GM18951 (cell line): ENCODE measurements around the gene FGGY.
"Not testable (repeated sequence)": the region's sequence is repeated elsewhere in the genome, so short reads cannot be mapped to it uniquely, and the experiment has no call there.

Experiments used
- POLR2A ChIP-seq: IDR thresholded peaks from 4 replicates; pipeline ENCODE4 v1.6.1; 2011; ENCODE audit warnings: mild to moderate bottlenecking; ENCODE audit not compliant: insufficient read length, insufficient read depth; ENCODE audit errors: extremely low read depth
- in situ Hi-C: fragments of 300-500 bp; cut with MboI; formaldehyde crosslinking; loops from one replicate; pipeline ENCODE4 v1.12.0; 2022; ENCODE audit warnings: low sequenced_read_pairs, mixed read lengths, inconsistent platforms; ENCODE audit not compliant: unreplicated experiment

Gene FGGY

DNA sequence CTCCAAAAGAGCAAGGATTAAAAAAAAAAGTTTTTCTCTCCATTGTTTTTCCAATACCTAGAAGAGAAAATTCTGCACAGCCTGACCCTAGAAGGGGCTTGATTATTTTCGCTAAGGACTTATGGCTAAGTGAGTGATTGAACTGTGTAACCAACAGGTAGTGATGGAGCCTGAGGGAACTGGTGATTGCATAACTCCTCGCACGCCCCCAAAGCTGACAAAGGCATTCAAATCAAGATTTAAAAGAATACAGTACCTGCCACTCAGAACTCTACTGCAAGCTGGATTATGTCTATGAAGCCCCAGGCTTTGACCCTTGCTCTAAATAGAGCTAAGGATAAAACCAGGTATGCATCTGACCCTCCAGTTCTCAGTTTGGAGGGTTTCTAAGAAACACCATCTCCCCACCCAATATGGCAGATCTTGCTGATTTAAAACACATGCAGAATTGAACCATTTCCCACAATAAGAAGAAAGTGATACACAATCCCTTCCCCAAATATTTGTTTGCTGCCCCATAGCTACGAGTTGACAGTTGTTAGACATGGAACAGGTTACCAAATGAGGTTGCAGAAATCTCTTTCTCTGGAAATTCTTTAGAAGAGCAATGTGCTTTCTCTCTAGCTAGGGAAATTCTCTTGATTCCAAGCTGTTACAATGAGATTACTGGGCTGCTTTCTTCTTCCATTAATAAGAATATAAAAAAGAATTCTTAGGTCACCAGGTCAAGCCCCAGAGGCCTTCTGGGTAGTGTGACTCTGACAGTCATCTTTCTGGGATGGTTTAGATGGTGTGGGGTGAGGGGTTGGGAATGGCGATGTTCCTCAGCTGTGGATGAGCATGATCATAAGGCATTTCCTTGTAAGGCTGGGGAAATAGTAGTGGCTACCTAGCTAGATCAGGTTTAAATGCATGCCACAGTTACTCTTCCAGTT, 35.1 kb downstream of the FGGY start:
- TF ChIP-seq POLR2A, result no peak
- in situ Hi-C loops, result no loop called here

GRCh38 chr1:59332983-59333382, 36.1 kb downstream of the FGGY start:
- TF ChIP-seq POLR2A, result no peak
- in situ Hi-C loops, result no loop called here

GRCh38 chr1:59333626-59334277, 36.9 kb downstream of the FGGY start:
- no peak for TF ChIP-seq POLR2A

GRCh38 chr1:59340411-59341307, 43.8 kb downstream of the FGGY start:
- in situ Hi-C loops, result no loop called here
- no peak for TF ChIP-seq POLR2A

More at GRCh38 chr1:59333626-59334277, 36.9 kb downstream of the FGGY start:
- in situ Hi-C loops, result no loop called here

- no peak for TF ChIP-seq POLR2A
- in situ Hi-C loops, result no loop called here
These were observed 46.1 kb downstream of the FGGY start for GRCh38 chr1:59342801-59343575.

DNA sequence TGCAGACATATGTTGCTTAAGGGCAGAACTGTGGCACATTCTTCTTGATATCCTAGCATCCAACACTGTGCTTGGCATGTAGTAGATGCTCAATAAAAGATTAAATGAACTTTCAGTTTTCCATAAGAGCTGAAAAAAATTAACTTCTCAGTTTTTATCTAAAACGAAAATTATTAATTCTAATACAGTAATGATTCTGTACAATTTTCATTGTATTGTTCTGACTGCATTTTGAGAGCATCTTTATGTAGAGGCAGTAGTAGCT, 46.6 kb downstream of the FGGY start:
- no peak for TF ChIP-seq POLR2A
- in situ Hi-C loops, result no loop called here

- no peak for TF ChIP-seq POLR2A
- in situ Hi-C loops, result no loop called here
These were observed 48.3 kb downstream of the FGGY start for GRCh38 chr1:59345221-59345620.

DNA sequence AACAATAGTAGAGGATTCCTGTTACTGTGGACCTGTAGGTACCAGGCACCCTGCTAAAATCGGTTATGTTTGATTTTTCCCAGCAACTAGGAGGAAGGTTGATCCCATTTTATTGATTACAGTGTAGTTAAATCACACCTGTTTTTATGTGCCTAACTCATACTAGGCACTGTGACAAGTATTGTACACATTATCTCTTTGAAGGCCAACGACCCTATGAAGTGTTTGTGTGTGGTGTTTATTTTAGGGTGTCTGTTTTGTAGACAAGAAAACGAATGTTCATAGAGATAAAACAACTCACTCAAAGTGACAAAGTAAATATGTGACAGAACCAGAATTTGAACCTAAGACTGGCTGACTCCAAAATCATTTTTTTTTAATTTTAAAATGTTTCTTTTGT, 49.5 kb downstream of the FGGY start:
- in situ Hi-C loops, result no loop called here
- no peak for TF ChIP-seq POLR2A

DNA sequence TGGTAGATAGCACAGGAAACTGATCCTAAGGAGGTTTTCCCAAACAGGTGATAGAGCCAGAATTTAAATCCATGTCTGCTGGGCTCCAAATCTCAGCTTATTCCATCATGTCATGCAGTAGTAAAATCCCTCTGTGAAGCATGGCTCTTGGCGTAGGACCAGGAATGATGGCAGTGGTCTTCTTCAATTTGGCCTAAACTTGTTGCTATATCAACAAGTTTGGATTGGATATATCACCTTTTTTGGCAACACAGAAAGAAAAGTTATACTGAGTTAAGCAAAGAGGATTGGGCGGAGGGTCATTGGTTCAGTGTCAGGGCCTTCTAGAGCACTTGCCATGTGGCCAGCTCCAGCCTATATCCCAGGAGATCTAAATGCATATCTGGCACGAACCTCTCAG, 52.2 kb downstream of the FGGY start:
- no peak for TF ChIP-seq POLR2A
- in situ Hi-C loops, result no loop called here

- in situ Hi-C loops, result no loop called here
- TF ChIP-seq POLR2A, result no peak
These were observed 53.6 kb downstream of the FGGY start for GRCh38 chr1:59350521-59350920.

- TF ChIP-seq POLR2A, result no peak
- in situ Hi-C loops, result no loop called here
These were observed 55.2 kb downstream of the FGGY start for GRCh38 chr1:59352065-59352464.

DNA sequence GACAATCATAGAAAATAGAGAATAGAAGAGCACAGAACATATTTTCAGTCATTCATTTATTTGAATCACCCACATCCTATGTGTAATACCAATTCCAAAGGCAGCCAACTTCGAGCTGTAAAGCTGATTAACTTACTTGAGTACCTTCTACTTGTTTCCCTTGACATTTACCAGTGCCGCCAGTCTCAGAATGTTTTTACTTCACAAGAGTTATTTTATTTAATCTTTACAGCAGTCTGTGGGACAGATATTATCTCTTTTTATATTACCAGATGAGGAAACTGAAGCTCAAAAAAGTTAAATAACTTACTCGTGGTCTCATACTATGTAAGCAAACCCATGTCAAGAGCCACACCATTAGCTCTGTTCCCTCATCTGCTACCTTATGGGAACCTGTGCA, 56.6 kb downstream of the FGGY start:
- in situ Hi-C loops, result no loop called here
- no peak for TF ChIP-seq POLR2A

GRCh38 chr1:59354239-59354638, 57.3 kb downstream of the FGGY start:
- in situ Hi-C loops, result not testable (repeated sequence)

DNA sequence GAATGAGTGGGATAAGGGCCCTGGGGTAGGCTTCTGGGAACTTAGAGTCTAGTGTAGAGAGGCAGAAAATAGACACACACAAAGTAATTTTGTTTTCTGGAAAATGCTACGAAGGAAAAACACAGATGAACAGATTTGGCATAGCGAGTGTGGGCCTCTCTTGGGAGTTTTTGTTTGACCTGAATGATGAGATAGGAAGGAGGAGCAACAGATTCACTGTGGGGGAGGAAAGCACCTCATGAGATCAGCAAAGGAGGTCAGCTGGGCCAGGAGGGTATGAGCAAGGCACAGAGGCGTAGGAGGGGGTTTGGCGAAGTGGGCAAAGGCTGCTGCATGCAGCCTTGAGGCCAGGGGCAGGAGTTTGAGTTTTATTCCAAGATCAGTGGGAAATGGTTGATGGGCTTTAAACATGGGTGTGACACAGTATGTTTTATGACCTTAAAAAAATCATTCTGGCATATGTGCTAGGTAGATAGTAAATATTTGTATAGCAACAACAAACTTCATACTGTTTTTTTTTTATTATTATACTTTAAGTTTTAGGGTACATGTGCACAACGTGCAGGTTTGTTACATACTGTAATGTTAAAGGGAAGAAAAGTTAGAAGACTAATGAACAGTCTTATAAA, 57.9 kb downstream of the FGGY start:
- in situ Hi-C loops, result no loop called here
- TF ChIP-seq POLR2A, result no peak
